ENCODE measurements around the gene COL4A4.

- TF ChIP-seq CTCF (IDR thresholded peaks at IDR 0.05) (no peak), GABPB1 (CRISPR knock-in tag; IDR thresholded peaks at IDR 0.05) (no peak), JUN (CRISPR knock-in tag; IDR thresholded peaks at IDR 0.05) (no peak), ETV6 (CRISPR knock-in tag; IDR thresholded peaks at IDR 0.05) (no peak), MYBL2 (CRISPR knock-in tag; IDR thresholded peaks at IDR 0.05) (no peak), E2F5 (CRISPR knock-in tag; IDR thresholded peaks at IDR 0.05) (no peak), TCF7 (CRISPR knock-in tag; IDR thresholded peaks at IDR 0.05; ENCODE audit: low read depth) (no peak), ATF3 (CRISPR knock-in tag; conservative IDR thresholded peaks at IDR 0.05) (no peak), SMAD3 (CRISPR knock-in tag; IDR thresholded peaks at IDR 0.05; ENCODE audit: borderline replicate concordance) (no peak), MXD4 (CRISPR knock-in tag; IDR thresholded peaks at IDR 0.05; ENCODE audit: borderline replicate concordance) (no peak), SP1 (CRISPR knock-in tag; conservative IDR thresholded peaks at IDR 0.05) (no peak)
Measured at GRCh38 chr2:226979004-226979403, 185.0 kb downstream of the COL4A4 start.

Measured in WTC11 (cell line).